ENCODE data around the gene MYLK.

MYLK gene

DNA sequence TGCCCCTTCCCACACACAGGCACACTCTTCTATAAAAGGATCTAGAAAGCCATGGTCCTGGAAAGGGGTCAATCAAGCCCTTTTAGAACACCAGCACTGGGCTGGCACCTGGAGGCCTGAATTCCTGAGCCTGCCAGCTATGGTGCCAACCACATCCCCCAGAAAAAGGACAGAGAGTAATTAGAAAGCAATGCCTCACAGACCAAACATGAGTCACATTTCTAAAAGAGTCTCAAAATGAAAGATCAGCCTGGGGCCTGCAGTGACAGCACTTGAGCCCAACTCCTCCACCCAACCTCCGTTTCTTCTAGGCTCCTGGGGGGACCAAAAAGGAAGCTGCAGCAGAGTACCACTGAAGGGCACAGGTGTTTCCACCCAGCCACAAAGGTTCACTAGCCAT, 14.1 kb downstream of the MYLK start:
- ATAC-seq (replicated peaks) (no peak), DNase-seq (no peak)
- Mint-ChIP-seq H3K27me3 (peaks cover 14 to 49% of the 10 kb centered on the region in 2 donors), H3K4me1 (ENCODE audit: low read depth in 2 of 2) (no peaks in the 10 kb centered on the region), H3K9me3 (peaks cover 0 to 1% of the 10 kb centered on the region in 2 donors), H3K4me3 (no peak overlapping the region), H3K36me3 (ENCODE audit: insufficient read depth) (no peaks in the 10 kb centered on the region), H3K27ac (no peak overlapping the region)

DNA sequence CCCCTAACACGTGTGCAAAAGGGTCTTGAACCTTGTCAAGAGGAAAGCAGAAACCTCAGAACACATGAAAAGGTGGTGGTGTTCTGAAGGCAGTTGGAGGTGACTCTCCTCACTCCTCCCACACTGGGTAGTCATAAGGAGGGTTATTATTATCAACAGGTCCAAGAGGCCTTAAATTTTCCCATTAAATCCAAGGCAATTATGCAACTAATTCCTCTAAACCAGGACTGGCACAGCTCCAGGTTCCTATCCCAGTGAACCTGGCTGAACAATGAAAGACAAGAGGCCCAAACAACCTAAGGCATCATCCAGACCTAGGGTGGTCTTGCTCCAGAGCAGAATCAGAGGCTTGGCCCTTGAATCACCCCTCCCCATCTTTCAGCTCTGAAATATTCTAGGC, 15.0 kb downstream of the MYLK start:
- ATAC-seq (replicated peaks) (no peak), DNase-seq (no peak)
- H3K9me3 Mint-ChIP-seq = peaks cover 0 to 1% of the 10 kb centered on the region in 2 donors
- H3K4me3 Mint-ChIP-seq = no peak overlapping the region
- no peak overlapping the region for H3K27ac Mint-ChIP-seq
- H3K27me3 Mint-ChIP-seq = peaks cover 14 to 49% of the 10 kb centered on the region in 2 donors
- no peaks in the 10 kb centered on the region for H3K36me3 Mint-ChIP-seq (ENCODE audit: insufficient read depth)
- H3K4me1 Mint-ChIP-seq (ENCODE audit: low read depth in 2 of 2) = no peaks in the 10 kb centered on the region

DNA sequence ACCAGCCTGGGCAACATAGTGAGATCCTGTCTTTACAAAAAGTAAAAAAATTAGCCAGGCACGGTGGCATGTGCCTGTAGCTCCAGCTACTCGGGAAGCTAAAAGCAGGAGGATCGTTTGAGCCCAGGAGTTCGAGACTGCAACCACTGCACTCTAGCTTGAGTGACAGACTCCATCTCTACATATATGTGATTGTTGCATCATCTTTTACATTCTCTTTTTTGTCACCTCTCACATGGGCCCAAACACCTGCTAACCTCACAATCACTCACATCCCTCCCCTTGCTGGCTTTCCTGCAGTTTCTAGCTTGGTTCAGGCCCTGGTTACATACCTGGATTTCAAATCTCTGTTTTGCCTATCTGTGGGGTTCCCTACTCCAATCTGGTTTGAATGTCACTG, 19.4 kb downstream of the MYLK start:
- DNase-seq = no peak
- H3K4me3 Mint-ChIP-seq = no peak overlapping the region
- ATAC-seq (replicated peaks) = no peak
- H3K9me3 Mint-ChIP-seq = no peaks in the 10 kb centered on the region
- no peak overlapping the region for H3K27ac Mint-ChIP-seq
- no peaks in the 10 kb centered on the region for H3K36me3 Mint-ChIP-seq (ENCODE audit: insufficient read depth)
- H3K4me1 Mint-ChIP-seq (ENCODE audit: low read depth in 2 of 2) = peaks cover 0 to 2% of the 10 kb centered on the region in 2 donors
- peaks cover 18 to 29% of the 10 kb centered on the region in 2 donors for H3K27me3 Mint-ChIP-seq

DNA sequence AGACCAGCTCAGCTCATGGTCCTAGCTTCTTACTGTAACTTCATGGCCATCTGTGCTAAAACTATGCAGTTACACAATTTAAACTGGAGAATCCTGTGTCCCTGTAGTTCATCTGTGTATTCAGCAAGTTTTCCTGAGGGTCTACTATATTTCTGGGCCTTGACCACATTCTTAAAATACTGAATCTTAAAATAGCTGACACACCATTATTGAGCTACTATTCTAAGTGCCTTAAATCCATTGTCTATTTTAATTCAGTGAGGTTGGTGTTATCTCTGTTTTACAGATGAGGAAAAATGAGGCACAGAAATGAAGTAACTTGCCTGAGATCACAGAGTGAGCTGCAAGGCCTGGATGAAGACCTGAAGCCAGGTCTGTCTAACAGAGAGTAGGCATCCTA, 22.0 kb downstream of the MYLK start:
- peaks cover 16 to 26% of the 10 kb centered on the region in 2 donors for H3K27me3 Mint-ChIP-seq
- H3K4me3 Mint-ChIP-seq = no peak overlapping the region
- H3K4me1 Mint-ChIP-seq (ENCODE audit: low read depth in 2 of 2) = peaks cover 0 to 2% of the 10 kb centered on the region in 2 donors
- H3K27ac Mint-ChIP-seq = no peak overlapping the region
- H3K9me3 Mint-ChIP-seq = no peaks in the 10 kb centered on the region
- no peak for ATAC-seq (replicated peaks)
- H3K36me3 Mint-ChIP-seq (ENCODE audit: insufficient read depth) = no peaks in the 10 kb centered on the region
- DNase-seq = no peak

DNA sequence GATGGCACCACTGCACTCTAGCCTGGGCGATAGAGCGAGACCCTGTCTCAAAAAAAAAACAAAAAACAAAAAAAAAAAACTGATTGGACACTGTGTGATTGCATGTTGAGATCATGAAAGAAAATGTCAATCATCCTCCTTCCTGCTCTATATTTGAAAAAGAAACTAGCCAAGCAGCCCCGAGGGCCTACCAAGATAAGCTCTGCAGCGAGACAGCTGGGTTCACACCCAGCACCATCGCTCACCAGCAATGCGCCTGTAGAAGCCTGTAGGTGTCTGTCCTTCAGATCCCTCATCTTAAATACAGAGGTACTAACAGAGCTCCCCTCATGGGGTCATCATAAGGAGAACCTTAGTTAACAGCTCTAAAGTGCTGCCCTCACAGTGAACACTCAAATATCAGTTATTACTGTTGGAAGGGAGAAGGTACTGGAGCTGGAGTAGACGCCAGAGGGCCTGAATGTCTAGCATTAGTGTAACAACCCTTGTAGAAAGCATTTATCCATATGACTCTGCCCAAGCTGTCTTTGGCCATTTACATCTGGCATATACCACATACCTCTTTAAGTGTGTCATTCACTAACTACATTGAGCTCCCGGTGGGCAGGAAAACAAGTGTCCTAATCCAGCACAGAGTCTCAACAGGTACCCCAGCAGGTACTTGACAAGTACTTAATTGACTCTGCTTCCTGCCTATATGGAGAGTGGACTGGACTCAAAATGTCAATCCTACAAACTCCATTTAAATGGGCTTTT, 22.9 kb downstream of the MYLK start:
- ATAC-seq (replicated peaks) (no peak), DNase-seq (no peak)
- no peak overlapping the region for H3K4me3 Mint-ChIP-seq
- no peaks in the 10 kb centered on the region for H3K36me3 Mint-ChIP-seq (ENCODE audit: insufficient read depth)
- peaks cover 0 to 2% of the 10 kb centered on the region in 2 donors for H3K4me1 Mint-ChIP-seq (ENCODE audit: low read depth in 2 of 2)
- peaks cover 12 to 17% of the 10 kb centered on the region in 2 donors for H3K27me3 Mint-ChIP-seq
- H3K9me3 Mint-ChIP-seq = no peaks in the 10 kb centered on the region
- no peak overlapping the region for H3K27ac Mint-ChIP-seq

DNA sequence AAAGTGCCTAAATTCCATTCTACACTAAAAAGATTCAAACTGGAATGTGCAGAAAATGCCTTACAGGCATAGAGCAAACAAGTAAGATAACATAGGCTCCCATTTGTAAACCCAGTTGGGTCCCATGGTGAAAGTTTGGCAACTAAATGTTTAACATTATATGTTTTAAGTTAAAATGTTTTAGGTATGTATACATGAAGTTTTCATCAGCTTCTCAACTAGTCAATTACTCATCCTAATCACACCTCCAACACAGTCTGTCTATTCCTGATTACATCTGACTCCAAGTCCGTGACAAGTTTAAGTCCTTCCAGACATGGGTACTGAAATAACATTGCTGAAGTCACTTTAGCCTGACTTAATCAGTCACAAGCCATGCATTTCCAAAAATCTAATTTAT, 25.0 kb downstream of the MYLK start:
- Mint-ChIP-seq H3K27me3 (peaks cover 12 to 17% of the 10 kb centered on the region in 2 donors), H3K36me3 (ENCODE audit: insufficient read depth) (no peaks in the 10 kb centered on the region), H3K4me1 (ENCODE audit: low read depth in 2 of 2) (peaks cover 0 to 2% of the 10 kb centered on the region in 2 donors), H3K27ac (no peak overlapping the region), H3K4me3 (no peak overlapping the region), H3K9me3 (no peaks in the 10 kb centered on the region)
- ATAC-seq (replicated peaks) = no peak
- DNase-seq = no peak

DNA sequence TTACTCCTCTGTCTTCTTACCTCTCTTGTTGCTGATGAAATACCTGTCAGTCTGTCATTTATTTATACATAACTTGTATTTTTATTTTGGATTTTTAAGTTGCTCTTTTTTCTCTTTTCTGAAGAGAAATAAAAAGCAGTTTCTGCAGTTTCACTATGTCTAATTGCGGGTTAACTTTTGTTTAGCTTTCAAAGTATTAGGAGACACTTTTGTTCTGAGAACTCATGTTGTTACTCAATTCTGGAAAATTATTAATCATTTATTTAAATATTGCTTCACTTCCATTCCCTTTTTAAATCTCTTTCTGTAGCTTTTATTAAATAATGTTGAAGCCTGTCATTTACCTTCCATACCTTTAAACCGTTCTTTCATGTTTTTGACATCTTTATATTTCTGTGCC, 29.2 kb downstream of the MYLK start:
- no peaks in the 10 kb centered on the region for H3K4me1 Mint-ChIP-seq (ENCODE audit: low read depth in 2 of 2)
- no peak overlapping the region for H3K4me3 Mint-ChIP-seq
- DNase-seq = no peak
- H3K27me3 Mint-ChIP-seq = peaks cover 11 to 15% of the 10 kb centered on the region in 2 donors
- H3K27ac Mint-ChIP-seq = no peak overlapping the region
- no peak for ATAC-seq (replicated peaks)
- H3K36me3 Mint-ChIP-seq (ENCODE audit: insufficient read depth) = no peaks in the 10 kb centered on the region
- H3K9me3 Mint-ChIP-seq = no peaks in the 10 kb centered on the region

DNA sequence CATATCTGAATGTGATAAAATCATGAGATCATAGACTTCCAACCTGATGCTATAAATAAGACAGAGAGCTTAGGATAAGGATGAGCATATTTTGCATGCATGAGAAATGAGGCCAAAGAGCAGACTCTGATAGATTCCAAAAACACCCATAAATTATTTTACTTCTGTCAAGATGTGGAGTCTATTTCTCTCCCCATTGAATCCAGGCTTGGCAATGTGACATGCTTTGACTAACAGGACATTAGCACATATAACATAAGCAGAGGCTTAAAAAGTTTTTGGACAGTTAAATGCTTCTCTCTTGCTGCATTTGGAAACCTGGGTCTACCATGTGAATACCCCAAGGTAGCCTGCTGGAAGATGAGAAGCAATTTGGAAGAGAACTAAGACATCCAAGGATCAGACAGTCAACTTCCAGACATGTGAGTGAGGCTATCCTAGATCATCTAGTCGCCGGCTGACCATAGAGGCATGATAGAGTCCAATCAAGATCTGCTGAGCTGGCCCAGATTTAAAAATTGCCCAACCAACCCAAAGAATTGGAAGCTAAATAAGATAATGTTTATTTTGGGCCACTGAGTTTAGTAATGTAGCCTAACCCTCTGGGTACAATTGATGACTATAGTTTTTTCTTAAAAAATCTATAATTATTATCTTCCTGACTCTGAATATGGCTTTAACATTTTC, 30.3 kb downstream of the MYLK start:
- ATAC-seq (replicated peaks) (no peak), DNase-seq (no peak)
- Mint-ChIP-seq H3K4me1 (ENCODE audit: low read depth in 2 of 2) (no peaks in the 10 kb centered on the region), H3K36me3 (ENCODE audit: insufficient read depth) (no peaks in the 10 kb centered on the region), H3K9me3 (peaks cover 0 to 3% of the 10 kb centered on the region in 2 donors), H3K27ac (no peak overlapping the region), H3K27me3 (peaks cover 11 to 14% of the 10 kb centered on the region in 2 donors), H3K4me3 (no peak overlapping the region)

DNA sequence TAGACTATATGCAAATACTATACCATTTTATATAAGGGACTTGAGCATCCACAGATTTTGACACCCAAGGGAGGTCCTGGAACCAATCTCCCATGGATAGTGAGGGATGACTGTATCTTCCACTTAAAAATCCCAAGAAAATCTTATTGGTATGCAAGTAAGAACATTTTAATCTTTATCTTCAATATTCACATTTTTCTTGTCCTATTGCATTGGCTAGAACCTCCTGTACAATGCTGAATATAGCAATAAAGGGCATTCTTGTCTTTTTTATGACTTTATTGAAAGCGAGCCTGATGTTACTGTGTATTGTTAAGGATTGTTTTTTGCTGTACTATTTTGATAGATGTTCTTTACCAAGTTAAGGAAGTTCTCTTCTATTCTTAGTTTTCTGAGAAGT, 36.9 kb downstream of the MYLK start:
- Mint-ChIP-seq H3K4me3 (no peak overlapping the region), H3K36me3 (ENCODE audit: insufficient read depth) (no peaks in the 10 kb centered on the region), H3K4me1 (ENCODE audit: low read depth in 2 of 2) (no peaks in the 10 kb centered on the region), H3K9me3 (peaks cover 0 to 3% of the 10 kb centered on the region in 2 donors), H3K27ac (no peak overlapping the region), H3K27me3 (no peaks in the 10 kb centered on the region)
- no peak for DNase-seq
- no peak for ATAC-seq (replicated peaks)

DNA sequence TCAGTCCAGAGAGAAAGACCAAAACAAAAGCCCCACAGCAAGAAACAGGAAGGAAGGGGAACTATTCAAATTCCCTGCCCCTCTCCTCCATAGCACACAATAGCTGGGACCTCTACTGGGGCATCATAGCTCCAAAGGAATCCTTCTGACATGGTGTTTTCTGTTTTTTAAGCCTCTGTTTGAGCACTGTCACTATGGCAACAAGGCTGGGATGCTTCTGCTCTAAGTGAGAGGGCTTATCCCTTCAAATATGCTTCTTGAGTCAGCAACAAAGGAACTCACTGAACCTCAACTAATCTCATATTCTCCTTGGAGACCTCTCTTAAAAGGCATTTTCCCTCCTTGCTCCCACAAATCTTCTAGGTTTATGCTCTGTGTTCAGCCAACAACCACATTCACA, 40.5 kb downstream of the MYLK start:
- DNase-seq (no peak), ATAC-seq (replicated peaks) (no peak)
- H3K27ac Mint-ChIP-seq = no peak overlapping the region
- H3K27me3 Mint-ChIP-seq = no peaks in the 10 kb centered on the region
- H3K4me1 Mint-ChIP-seq (ENCODE audit: low read depth in 2 of 2) = no peaks in the 10 kb centered on the region
- no peaks in the 10 kb centered on the region for H3K36me3 Mint-ChIP-seq (ENCODE audit: insufficient read depth)
- H3K4me3 Mint-ChIP-seq = no peak overlapping the region
- H3K9me3 Mint-ChIP-seq = peaks cover 0 to 4% of the 10 kb centered on the region in 2 donors

DNA sequence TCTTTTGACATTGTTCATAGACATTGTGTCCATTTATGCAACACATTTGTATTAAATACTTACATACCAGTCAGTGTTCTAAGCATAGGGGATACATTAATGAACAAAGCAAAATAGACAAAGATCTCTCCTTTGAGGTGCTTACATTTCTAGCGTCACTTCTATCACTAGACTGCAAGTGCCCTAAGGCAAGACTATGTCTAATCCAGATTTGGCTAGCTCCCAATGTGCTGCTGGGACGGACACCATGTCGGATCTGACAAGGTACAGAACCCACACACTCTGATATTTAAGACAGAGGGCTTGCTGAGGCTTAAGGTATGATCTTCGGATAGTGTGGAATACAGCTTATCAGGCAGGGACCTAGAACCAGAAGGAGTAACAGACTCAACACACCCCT, 41.4 kb downstream of the MYLK start:
- DNase-seq (no peak), ATAC-seq (replicated peaks) (no peak)
- H3K9me3 Mint-ChIP-seq = peaks cover 0 to 4% of the 10 kb centered on the region in 2 donors
- no peaks in the 10 kb centered on the region for H3K36me3 Mint-ChIP-seq (ENCODE audit: insufficient read depth)
- no peak overlapping the region for H3K4me3 Mint-ChIP-seq
- H3K27ac Mint-ChIP-seq = no peak overlapping the region
- H3K27me3 Mint-ChIP-seq = peaks cover 0 to 2% of the 10 kb centered on the region in 2 donors
- H3K4me1 Mint-ChIP-seq (ENCODE audit: low read depth in 2 of 2) = no peaks in the 10 kb centered on the region

DNA sequence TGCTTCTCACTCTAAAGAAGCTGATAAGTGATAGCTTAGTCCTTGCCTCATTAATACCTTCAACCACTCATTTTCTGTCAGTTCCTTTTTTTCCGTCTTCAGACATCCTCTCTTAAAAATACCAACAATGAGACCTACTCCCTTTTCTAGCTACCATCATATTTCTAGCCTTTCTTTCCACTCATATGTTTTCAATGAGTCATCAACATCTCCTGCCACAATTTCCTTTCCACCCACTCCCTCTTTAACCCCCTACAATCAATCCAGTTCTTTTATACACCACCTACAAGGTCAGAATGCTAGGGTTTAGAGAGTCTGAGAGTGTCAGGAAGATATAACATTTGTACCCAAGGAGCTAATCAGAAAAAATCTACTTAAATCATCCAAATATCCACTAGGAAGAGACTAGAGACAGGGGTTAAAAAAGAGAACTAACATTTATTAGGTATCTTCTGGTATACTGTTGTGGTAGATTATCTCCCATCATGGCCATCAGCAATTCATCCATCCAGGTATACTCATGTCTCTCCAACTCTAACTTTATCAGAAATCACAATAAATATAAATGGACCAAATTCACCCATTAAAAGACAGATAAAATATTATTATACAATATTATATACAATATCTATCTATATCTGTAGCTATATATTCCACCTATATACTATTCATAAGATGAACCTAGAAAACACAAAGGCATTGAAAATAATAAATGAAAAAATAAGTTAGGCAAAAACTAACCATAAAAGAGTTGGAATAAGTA, 42.5 kb downstream of the MYLK start:
- Mint-ChIP-seq H3K27ac (no peak overlapping the region), H3K4me3 (no peak overlapping the region), H3K4me1 (ENCODE audit: low read depth in 2 of 2) (no peaks in the 10 kb centered on the region), H3K27me3 (peaks cover 0 to 6% of the 10 kb centered on the region in 2 donors), H3K9me3 (peaks cover 0 to 4% of the 10 kb centered on the region in 2 donors), H3K36me3 (ENCODE audit: insufficient read depth) (no peaks in the 10 kb centered on the region)
- ATAC-seq (replicated peaks) (no peak), DNase-seq (no peak)

DNA sequence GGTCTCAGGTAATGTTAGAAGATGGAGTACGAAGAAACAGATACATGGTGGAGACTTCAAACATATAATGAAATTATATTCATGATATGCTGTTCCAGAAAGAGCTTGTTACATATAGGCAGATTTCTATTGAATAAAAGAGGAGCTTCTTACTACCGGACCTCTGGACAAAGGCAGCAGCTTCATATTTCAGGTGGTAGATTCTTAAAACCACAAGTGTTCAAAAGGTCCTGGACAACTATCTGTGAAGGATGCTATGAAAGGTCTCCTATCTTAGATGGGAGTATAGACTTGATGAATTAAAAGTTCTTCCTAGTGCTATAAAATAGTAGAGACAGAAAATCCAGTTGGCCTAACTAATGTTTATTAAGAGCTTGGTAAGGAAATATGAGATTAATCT, 43.2 kb downstream of the MYLK start:
- H3K4me1 Mint-ChIP-seq (ENCODE audit: low read depth in 2 of 2) = no peaks in the 10 kb centered on the region
- DNase-seq (no peak), ATAC-seq (replicated peaks) (no peak)
- H3K27ac Mint-ChIP-seq = no peak overlapping the region
- peaks cover 2 to 12% of the 10 kb centered on the region in 2 donors for H3K27me3 Mint-ChIP-seq
- no peak overlapping the region for H3K4me3 Mint-ChIP-seq
- H3K9me3 Mint-ChIP-seq = peaks cover 0 to 4% of the 10 kb centered on the region in 2 donors
- H3K36me3 Mint-ChIP-seq (ENCODE audit: insufficient read depth) = no peaks in the 10 kb centered on the region

All from effector memory CD8-positive, alpha-beta T cell (primary cell).